GM23248 (cell line): Measurements from ENCODE around the gene ZNF785.

Source experiments
- EZH2 ChIP-seq: fragments of 200-600 bp; sonication (generic); IDR thresholded peaks from 2 replicates; pipeline ENCODE4 v1.6.1; 2018; ENCODE audit warnings: antibody characterized with exemption, mild to moderate bottlenecking; ENCODE audit not compliant: insufficient read depth, poor library complexity, severe bottlenecking
- EZH2phosphoT487 ChIP-seq: fragments of 200-600 bp; sonication (generic); IDR thresholded peaks from 2 replicates; pipeline ENCODE4 v1.6.1; 2018; ENCODE audit warnings: antibody characterized with exemption, moderate library complexity, mild to moderate bottlenecking, low read depth; ENCODE audit not compliant: insufficient read depth

GRCh38 chr16:30553393-30553899 is 32.1 kb downstream of the ZNF785 start:
- no peak for TF ChIP-seq EZH2phosphoT487
- TF ChIP-seq EZH2, result no peak
